ENCODE measurements around the gene LDHD. TPM values are rescaled to one million over a fixed set of nuclear protein-coding genes. Genes with fewer than 3 reads are reported as not detected.

Gene LDHD
- total RNA-seq, 1 donor from 2014 or later, result 1.2 TPM

DNA sequence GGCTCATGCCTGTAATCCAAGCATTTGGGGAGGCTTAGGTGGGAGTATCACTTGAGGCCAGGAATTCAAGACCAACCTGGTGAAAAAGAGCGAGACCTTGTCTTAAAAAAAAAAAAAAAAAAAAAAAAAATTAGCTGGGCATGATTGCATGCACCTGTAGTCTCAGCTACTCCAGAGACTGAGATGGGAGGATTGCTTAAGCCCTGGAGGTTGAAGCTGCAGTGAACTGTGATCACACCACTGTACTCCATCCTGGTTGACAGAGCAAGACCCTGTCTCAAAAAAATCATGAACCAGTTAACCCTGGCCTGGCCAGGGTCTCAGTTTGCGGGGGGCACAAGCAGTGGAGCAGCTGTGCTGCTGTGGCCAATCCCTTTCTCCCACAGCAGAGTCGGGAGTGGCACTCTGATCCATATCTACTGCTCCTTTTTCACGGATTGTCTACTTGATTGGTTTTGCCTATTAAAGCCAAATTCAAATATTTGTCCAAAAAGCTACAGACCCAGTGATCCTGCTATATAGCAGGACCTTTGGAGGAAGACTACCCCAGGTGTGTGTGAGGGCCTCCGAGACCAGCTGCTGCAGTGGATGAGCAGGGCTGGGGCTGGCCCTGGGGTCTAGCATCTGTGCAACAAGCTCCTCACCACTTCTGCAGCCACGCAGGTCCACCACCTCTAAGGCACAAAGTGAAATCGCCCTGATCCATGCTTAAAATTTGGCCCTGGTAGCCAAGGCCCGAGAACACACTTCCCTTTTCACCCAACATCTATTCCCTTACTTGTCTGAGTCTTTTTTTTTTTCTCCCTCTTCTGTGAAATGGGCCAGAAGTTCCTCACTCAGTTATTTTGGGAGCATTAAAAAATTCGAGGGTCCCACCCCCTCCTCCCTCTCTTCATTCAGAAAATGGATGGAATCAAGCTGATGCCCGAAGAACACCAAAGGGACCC is 48.2 kb downstream of the LDHD start:
- DNase-seq (ENCODE audit: extremely low spot score, unreplicated experiment), result no peak
- TF ChIP-seq, protein P1, sequence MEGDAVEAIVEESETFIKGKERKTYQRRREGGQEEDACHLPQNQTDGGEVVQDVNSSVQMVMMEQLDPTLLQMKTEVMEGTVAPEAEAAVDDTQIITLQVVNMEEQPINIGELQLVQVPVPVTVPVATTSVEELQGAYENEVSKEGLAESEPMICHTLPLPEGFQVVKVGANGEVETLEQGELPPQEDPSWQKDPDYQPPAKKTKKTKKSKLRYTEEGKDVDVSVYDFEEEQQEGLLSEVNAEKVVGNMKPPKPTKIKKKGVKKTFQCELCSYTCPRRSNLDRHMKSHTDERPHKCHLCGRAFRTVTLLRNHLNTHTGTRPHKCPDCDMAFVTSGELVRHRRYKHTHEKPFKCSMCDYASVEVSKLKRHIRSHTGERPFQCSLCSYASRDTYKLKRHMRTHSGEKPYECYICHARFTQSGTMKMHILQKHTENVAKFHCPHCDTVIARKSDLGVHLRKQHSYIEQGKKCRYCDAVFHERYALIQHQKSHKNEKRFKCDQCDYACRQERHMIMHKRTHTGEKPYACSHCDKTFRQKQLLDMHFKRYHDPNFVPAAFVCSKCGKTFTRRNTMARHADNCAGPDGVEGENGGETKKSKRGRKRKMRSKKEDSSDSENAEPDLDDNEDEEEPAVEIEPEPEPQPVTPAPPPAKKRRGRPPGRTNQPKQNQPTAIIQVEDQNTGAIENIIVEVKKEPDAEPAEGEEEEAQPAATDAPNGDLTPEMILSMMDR (IDR thresholded peaks at IDR 0.05), result no peak
- Mint-ChIP-seq H3K4me1 (ENCODE audit: unreplicated experiment) (peaks cover 5% of the 10 kb centered on the region), H3K4me3 (ENCODE audit: unreplicated experiment) (no peak overlapping the region), H3K27ac (ENCODE audit: unreplicated experiment) (no peak overlapping the region), H3K9me3 (ENCODE audit: unreplicated experiment) (no peaks in the 10 kb centered on the region), H3K27me3 (ENCODE audit: unreplicated experiment) (no peaks in the 10 kb centered on the region), H3K36me3 (ENCODE audit: unreplicated experiment) (no peaks in the 10 kb centered on the region)

- Mint-ChIP-seq H3K27ac (ENCODE audit: unreplicated experiment) (no peak overlapping the region), H3K27me3 (ENCODE audit: unreplicated experiment) (no peaks in the 10 kb centered on the region), H3K36me3 (ENCODE audit: unreplicated experiment) (no peaks in the 10 kb centered on the region), H3K4me3 (ENCODE audit: unreplicated experiment) (no peak overlapping the region), H3K9me3 (ENCODE audit: unreplicated experiment) (no peaks in the 10 kb centered on the region), H3K4me1 (ENCODE audit: unreplicated experiment) (peaks cover 9% of the 10 kb centered on the region)
- TF ChIP-seq, protein P1 (IDR thresholded peaks at IDR 0.05), result no peak
- DNase-seq (ENCODE audit: extremely low spot score, unreplicated experiment), result no peak
These were observed 49.6 kb downstream of the LDHD start for GRCh38 chr16:75066861-75067447.

DNA sequence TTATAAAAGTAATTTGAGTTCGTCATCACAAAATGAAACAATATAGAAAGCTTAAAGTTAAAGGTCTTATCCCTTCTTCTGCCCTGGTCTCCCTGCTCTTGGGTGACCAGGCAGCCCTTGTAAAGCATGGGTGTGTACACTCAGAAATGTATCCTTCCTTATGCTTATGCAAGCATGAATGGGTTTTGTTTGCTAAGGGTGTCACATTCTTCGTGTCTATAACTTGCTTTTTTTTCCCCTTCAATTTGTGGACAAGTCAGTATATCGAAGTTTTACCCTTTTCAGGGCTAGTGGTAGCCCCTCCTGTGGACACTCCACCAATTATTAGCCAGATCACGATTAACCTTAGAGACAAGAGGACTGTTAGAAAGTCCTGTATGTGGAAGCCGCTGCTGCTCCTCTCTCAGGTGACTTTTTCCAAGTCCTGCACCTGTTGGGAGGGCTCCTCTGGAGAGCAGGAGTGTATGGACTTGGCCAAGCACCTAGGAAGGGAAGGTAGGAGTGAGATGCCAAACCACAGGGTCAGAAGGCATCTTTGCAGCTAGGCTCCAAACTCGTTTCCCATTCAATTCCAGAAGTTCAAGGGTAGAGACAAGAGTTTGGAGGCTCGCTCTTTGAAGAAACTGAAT is 50.9 kb downstream of the LDHD start:
- no peaks in the 10 kb centered on the region for H3K36me3 Mint-ChIP-seq (ENCODE audit: unreplicated experiment)
- no peak overlapping the region for H3K27ac Mint-ChIP-seq (ENCODE audit: unreplicated experiment)
- H3K9me3 Mint-ChIP-seq (ENCODE audit: unreplicated experiment), result no peaks in the 10 kb centered on the region
- DNase-seq (ENCODE audit: extremely low spot score, unreplicated experiment), result no peak
- H3K27me3 Mint-ChIP-seq (ENCODE audit: unreplicated experiment), result no peaks in the 10 kb centered on the region
- no peak overlapping the region for H3K4me3 Mint-ChIP-seq (ENCODE audit: unreplicated experiment)
- TF ChIP-seq, protein P1 (IDR thresholded peaks at IDR 0.05), result no peak
- peaks cover 9% of the 10 kb centered on the region for H3K4me1 Mint-ChIP-seq (ENCODE audit: unreplicated experiment)

- Mint-ChIP-seq H3K27me3 (ENCODE audit: unreplicated experiment) (no peaks in the 10 kb centered on the region), H3K27ac (ENCODE audit: unreplicated experiment) (no peak overlapping the region), H3K36me3 (ENCODE audit: unreplicated experiment) (no peaks in the 10 kb centered on the region), H3K9me3 (ENCODE audit: unreplicated experiment) (no peaks in the 10 kb centered on the region), H3K4me3 (ENCODE audit: unreplicated experiment) (no peak overlapping the region), H3K4me1 (ENCODE audit: unreplicated experiment) (peaks cover 7% of the 10 kb centered on the region)
- TF ChIP-seq, protein P1 (IDR thresholded peaks at IDR 0.05), result no peak
- no peak for DNase-seq (ENCODE audit: extremely low spot score, unreplicated experiment)
These were observed 51.5 kb downstream of the LDHD start for GRCh38 chr16:75065149-75065505.

All from osteocyte (in vitro differentiated cells).